GM12873 (cell line): Measurements from ENCODE around the gene TMEM178B.

Experiments
- CTCF ChIP-seq: IDR thresholded peaks from 2 replicates; pipeline ENCODE4 v1.5.1; 2012; ENCODE audit warnings: low read depth, mild to moderate bottlenecking, moderate library complexity, low read length, control low read depth; ENCODE audit not compliant: insufficient read depth; ENCODE audit errors: missing control alignments

Gene TMEM178B

GRCh38 chr7:141348728-141349127 is 274.9 kb downstream of the TMEM178B start:
- no peak for TF ChIP-seq CTCF

GRCh38 chr7:141349338-141349737 is 275.5 kb downstream of the TMEM178B start:
- TF ChIP-seq CTCF: no peak

GRCh38 chr7:141349804-141350203 is 275.9 kb downstream of the TMEM178B start:
- TF ChIP-seq CTCF: no peak

- TF ChIP-seq CTCF: no peak
Measured at GRCh38 chr7:141351175-141351574, 277.3 kb downstream of the TMEM178B start.

- no peak for TF ChIP-seq CTCF
Measured at GRCh38 chr7:141352955-141353354, 279.1 kb downstream of the TMEM178B start.

- TF ChIP-seq CTCF: no peak
Measured at GRCh38 chr7:141354251-141354650, 280.4 kb downstream of the TMEM178B start.

GRCh38 chr7:141355032-141355431 is 281.2 kb downstream of the TMEM178B start:
- no peak for TF ChIP-seq CTCF

- TF ChIP-seq CTCF: no peak
Measured at GRCh38 chr7:141356161-141356560, 282.3 kb downstream of the TMEM178B start.
